HPDE6-E6E7 (cell line): ENCODE results near the gene ZNF423.

Experiments
- DNase-seq: peaks from one replicate; pipeline ENCODE4 v3.0.0; 2011; ENCODE audit warnings: missing footprints; ENCODE audit errors: extremely low spot score

The ZNF423 gene

DNA sequence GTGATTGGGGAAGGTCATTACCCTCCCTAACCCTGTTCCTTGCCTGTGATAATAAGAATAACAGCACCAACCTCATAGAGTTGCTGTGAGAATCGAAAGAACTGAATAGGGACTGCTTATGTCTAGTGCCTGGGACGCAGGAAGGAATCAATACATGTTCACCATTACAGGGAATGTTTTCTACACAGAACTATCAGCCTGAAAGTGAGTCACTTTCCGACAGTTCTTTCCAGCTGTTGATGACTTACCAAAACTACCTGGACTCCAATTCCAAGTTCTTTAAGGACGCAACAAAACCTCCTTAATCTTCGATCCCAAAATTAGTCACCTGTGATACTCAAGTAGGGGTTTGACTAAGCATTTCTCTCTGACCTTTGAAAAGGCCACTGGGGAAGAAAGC, 29.4 kb downstream of the ZNF423 start:
- DNase-seq, result no peak

DNA sequence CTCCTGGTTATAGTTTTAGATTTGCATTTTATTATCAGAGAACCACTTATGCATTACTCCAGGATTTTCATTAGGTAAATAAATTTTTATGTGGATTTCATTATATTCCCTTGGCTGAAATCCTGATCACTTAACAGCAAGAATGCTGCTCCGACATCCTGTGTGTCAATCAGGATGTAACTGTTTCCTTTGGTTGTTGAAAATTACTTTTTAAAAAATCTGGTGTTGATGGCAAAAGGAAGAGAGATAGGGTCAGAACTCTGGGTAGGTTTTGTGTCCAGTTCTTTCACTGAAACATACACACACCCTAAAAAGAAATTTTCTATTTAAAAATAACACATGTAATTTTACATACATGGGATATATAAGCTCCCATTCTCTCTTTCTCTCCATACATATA, 30.9 kb downstream of the ZNF423 start:
- DNase-seq, result no peak

DNA sequence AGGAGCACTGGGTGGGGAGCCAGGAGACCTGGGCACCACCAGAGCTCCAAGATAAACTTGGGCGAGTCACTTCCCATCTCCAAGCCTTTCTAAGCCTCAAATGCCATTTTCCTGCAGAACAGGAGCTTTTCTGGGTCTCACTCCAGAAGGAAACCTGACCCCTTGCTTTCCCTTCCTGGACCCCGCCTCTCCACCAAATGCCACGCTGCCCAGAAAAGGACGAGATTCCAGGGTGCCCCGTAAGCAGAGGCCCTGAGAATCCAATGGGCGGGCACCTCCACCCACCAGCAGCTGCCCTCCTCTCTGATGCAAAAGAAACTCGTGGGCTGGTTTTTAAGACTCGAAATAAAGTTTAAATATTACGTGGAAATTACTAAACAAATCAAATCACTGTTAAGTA, 31.3 kb downstream of the ZNF423 start:
- DNase-seq, result no peak

DNA sequence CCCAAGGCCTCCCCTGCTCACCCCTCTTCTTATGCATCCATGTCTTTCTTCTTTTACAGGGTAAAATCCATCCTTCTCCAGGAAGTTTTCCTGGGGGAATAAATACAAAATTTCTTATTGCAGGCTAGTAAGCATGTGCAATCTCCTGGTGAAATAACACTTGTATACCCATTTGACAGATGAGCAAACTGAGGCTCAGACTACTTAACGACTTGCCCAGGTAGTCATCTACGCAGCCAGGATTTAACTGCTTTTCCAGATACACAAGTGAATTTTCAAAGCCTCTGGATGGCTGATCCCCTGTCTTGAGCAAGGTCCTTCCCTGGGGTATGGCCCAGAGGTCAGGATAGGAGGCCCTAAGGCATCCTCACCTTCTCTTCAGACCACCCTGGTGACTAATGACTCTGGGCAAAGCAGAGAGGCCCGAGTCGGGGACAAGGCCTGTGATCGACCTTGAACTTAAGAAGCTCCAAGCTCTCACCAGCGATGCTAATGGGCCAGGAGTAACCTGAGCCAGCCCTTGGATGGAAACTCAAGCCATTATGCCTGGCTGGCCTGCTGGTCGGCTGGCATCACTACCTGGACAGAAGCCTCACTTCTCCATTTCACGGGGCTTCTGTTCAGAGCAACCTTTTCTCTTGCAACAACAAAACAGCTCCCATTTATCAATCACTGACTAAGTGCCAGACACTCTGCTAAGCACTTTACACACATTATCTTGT, 33.1 kb downstream of the ZNF423 start:
- no peak for DNase-seq

DNA sequence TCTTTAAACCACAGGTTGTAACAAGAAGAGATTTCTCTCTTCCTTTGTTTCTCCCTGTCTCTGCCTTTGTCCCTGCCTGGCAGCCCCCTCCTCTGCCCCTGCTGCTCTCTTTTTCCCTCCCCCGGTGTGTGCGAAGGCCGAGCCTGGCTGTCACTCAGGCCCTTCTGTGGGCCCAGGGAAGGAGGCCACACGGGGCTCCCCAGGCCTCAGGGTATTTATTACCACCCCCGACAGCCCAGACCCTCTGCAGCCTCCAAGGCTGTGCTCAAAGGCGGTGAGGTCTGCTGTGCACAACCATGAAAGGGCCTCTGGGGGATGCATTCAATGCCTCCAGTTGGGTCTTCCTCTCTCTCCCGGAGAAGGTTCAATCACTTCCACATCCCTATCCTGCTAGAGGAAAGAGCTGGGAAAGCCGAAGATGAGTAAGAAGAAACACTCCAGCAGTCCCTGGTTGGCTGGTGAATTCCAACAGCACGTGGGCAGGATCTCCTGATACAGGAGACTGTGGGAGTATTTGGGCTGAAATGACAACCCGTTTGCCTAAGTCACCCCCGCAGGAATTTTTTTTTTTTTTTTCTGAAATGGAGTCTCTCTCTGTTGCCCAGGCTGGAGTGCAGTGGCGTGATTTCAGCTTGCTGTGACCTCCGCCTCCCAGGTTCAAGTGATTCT, 34.2 kb downstream of the ZNF423 start:
- no peak for DNase-seq

DNA sequence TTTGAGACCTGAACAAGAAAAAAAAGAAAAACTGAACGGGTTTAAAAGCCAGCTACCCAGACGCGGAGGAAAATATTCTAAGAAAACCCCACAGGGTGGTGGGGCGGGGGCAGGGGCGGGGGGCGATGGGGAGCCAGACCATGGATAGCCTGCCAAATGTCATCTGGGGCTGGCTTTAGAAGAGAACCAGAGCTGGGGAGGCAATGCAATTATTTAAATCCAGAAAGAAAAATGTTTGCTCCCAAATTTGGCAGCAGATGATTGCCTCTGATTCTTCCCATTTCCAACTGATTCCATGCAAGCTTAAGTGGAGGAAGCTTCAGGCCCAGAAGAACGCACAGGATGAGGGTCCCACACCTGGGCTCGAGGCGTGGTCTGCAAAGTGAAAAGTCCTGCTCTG, 34.8 kb downstream of the ZNF423 start:
- no peak for DNase-seq

DNA sequence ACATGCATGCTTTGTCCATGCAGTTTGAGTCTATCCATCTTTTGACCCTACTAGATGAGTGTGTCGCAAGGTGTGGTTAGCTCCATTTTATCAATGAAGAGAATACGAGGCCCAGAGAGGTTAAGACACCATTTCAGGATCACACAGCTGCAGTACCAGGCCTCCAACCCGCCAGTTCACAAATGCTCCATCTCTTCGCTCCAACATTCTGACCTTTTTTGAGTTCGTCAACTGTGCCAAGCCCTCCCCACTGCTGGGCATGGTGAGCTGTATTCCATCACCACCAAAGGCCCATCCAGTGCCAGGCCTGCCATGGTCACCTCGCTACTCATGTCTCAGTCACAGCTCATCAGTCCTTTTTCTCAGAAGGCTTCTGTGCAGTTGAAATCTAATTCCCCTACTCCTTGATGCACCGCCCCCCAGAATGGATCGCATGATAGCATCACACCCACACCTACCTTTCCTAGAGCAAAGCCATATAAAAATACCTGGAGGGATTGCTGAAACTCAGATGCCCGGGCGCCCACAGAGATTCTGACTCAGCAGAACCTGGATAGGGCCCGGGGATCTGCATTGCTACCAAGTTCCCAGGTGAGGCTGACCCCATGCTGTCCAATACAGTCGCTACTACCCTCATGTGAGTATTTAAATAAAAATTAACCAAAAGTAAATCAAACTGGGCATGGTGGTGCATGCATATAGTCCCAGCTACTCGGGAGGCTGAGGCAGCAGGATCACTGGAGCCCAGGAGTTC, 38.0 kb downstream of the ZNF423 start:
- no peak for DNase-seq

DNA sequence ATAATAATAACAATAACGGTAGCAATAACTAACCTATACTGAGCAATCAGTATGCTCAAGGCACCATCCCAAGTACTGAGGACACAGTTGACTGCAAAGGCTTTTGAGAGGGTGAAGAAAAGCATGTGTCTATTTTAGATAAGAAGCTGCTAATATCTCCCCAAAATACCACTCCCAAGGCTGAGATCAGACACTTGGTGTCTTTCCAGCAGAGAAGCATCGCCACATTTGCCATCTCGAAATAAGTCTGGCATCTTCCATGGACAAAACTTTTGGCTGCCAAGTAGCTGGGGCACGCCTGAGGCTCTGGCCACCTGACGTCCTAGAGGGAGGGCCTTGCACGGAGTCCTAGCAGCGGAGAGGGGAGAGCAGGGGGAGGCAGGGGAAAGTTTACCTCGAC, 39.0 kb downstream of the ZNF423 start:
- no peak for DNase-seq

DNA sequence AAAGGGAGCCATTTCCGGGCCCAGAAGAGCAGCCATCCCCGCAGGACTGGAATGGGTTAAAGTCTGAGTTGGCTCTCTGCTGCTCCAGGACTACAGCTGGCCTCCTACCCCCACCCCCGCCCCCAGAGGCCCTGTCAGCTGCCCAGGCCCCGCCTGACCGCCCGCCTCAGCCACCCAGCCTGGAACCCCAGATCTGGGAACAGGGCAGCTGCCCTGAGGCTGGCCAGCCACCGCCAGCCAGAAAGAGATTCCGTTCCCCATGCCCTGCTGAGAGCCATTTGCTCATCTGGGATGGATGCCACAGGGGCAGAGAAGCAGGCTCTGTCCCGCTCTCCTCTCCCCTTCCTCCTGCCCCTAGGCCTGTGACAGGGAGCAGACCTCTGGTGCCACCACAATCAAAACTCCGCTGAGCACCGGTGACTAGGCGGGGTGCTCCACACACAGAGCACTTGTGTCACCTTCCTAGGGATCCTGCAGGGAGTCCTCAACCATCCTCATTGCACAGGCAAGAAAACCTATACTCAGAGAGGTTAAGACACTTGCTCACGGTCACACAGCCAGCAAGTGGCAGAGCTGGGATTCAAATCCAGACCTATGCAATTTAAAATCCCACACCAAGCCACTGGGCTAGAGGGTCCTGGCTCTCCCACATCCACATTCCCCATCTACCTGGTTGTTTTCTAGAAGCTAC, 44.1 kb downstream of the ZNF423 start:
- DNase-seq, result no peak

DNA sequence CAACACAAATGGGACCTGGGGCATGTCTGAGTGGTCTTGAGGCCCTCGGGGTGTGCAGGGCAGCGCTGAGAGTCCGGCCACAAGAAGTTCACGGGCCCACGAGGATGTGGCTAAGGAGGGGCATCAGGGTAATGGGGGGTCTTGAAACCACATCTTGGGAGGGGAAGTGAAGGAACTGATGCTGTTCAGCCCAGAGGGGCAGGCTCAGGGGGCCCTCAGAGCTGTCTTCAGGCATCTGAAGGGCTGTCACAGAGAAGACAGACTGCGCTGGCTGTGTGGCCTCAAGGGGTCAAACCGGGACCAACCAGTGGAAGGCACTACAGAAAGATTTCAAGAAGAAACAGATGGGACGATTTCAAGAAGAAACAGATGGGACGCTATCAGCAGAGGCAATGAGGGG, 45.1 kb downstream of the ZNF423 start:
- DNase-seq, result no peak

DNA sequence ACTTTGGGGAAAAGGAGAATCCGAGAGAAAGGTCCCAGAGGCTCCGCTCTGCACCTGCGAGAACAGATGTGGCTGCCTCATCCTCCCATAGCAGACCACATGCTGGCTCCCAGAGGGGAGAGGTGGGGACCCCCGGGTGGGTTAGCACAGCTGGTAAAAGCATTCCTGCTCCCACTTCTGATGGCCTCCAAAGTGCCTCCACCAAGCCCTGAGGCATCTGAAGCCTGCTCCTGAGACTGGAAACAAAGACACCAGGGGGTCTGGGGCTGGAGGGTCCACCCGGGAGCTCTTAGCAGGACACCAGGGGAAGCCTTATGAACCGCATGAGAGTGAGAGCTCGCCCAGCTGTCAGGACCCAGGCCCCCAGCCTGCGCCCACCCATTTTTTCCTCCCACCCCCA, 46.4 kb downstream of the ZNF423 start:
- DNase-seq, result no peak

DNA sequence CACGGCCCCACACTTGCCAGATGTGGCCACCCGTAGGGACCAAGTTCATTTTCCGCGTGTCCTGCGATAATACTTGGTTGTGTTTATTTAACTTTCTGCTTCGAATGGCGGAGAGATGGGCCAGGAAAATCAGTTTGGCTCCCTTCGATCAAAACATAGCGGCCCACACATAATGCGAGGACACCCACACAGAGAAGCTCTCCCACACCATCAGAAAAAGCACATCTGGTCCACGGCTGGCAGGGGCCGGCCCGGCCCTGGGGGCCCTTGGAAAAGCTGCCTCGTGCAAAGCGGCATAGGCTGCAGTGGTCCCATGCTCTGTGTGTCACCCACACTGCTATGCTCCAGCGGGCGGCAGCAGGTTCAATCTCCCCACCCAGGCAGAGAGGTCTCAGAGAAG, 46.9 kb downstream of the ZNF423 start:
- no peak for DNase-seq

DNA sequence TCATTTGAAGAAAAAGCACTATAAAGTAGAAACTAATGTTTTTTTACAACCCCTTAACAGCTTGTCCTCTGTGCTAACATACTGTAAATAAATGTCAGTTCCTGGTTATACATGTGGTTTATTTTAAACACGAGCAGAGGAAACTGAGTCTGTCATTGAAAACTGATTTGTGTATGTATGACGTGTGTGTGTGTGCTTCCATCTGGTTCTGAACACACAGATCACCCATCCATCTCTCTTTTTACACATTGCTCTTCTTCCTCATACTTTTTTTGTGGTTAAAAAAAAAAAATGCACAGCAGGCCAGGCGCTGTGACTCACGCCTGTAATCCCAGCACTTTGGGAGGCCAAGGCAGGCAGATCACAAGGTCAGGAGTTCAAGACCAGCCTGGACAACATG, 49.5 kb downstream of the ZNF423 start:
- no peak for DNase-seq

DNA sequence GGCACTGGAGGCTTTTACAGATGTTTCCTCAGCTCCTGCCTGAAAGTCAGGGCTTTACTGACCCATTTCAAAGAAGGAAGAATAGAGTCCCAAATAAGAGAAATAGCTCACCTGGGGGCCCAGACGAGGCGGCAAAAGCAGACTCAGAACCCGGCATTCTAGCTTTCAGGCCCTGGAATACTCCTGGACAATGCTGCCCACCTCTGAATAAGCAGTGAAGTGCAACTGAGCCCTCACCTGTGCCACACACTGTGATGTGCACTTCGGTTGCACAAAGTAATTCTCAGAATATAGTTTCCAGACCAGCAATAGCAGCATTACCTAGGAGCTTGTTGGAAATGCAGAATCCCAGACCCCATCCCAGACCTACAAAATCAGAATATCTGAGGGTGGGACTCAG, 54.6 kb downstream of the ZNF423 start:
- no peak for DNase-seq

DNA sequence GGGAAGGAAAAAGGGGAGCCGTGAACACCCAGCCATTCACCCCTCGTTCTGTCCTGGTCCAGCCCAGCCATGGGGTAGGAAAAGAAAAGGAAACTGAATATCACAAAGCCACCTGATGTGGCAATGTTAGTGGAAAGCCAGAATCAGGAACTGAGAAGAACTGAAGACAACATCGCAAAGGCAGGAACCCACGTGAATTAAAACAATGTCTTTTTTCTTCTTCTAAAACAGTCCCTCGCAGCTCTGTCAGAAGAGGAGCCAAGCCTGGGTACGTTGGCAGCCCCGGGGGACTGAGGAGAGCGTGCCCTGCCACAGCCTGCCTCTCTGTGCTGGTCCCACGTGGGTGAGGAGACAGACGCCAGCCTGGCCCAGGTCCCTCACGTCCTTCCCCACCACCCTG, 55.0 kb downstream of the ZNF423 start:
- DNase-seq, result no peak

DNA sequence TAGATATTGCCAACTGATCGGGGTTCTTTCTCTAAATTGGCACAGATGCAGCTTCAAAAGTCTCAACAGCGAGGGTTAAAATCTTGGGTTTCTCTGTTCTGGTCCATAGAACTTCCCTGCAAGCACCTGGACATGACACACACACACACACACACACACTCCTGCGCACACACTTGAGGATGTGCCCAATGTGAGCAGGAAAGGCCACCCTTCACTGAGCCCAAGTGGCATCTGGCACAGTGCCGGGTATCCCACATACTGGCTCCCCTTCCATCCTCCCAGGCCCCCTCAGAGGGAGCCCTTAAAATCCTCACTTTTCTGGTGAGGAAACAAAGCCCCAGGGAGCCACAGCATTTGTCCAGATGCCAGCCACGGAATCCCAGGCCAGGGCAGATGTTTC, 55.5 kb downstream of the ZNF423 start:
- DNase-seq, result no peak

DNA sequence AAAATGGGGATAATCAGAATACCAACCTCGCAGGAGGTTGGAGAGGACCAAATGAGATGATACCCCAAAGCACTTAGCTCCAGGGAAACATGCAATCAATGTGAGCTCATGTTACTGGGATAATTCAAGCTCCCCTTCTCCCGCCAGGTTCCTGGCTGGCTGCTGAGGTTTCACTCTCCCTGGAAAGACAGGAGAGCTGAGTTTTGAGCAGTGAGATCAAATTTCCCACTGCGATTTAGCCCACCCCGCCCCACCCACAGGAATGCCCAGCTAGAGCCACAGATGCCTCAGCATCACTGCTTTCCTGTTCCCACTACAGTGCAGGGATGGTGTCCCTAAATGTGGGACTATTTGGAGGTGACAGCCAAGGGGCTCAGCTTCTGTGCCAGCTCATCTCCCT, 56.7 kb downstream of the ZNF423 start:
- no peak for DNase-seq

DNA sequence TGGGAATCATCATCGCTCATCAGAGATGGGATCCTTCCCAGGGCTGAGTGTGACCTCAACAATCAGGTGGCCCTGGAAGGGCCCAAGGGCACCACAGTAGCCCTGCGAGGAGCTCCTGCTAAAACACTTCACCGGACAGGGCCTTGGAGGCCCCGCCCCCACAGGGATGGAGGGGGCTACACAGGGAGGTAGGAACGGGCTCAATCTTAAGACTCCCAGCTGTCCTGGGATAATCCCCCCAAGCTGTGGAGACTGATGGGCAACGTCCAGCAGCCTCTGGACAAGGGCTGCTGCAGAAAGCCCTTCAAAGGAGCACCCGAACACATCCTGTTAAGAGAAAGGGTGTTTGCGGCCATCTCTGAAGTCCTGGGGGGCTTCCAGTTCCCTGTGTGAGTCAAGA, 60.4 kb downstream of the ZNF423 start:
- no peak for DNase-seq

DNA sequence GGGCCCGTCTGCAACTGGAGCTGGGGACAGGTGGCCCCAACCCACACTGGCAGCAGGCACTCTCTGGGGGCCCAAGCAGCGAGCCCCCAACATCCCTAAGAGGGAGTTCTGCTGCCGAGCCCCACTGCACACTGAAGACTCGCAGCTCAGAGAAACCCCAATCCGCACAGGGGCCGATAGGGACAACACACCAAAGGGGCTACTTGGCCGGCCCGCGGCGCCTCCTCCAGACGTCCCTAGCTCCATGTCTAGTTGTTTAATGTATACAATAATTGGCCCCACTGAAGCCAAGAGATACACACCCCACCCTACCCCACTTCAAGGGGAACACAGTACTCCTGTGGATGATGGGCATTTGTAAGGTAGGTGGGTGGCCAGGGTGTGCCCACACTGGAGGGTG, 62.7 kb downstream of the ZNF423 start:
- DNase-seq, result no peak

DNA sequence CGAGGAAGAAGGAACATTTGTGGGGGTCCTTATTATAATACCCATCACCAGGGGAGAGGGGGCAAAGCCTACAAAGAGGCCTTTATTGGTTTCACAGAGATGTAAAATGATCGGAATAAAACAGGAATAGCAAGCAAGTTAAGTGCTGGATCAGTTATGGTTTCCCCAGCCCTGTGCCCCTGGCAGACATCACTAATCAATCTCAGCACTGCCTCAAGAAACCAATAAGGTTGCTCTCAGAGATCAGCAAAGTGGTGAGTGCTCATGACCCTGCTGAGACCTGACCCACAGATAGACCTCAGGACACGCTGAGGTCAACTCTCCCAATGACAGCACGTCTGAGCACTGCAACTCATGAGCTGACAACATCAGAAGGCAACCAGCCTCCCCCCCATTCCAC, 66.3 kb downstream of the ZNF423 start:
- DNase-seq, result no peak

DNA sequence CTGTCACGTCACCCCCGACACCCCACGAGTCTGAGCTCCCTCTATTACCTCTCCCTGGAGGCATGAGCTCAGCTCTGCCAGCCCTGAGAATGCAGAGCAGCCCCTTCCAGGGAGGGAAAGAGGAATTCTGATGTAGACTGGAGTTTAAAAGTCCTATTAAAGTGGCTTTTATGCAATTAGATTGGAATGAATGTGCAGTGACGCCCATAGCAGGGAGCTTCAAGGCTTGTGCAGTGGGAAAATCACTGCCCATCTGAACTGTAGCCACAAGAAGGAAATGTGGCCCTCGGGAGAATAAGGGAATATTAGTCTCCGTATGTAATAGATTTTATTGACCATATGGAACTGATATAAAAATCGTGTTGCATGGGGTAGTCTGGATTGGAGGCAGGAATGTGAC, 66.9 kb downstream of the ZNF423 start:
- DNase-seq, result no peak

DNA sequence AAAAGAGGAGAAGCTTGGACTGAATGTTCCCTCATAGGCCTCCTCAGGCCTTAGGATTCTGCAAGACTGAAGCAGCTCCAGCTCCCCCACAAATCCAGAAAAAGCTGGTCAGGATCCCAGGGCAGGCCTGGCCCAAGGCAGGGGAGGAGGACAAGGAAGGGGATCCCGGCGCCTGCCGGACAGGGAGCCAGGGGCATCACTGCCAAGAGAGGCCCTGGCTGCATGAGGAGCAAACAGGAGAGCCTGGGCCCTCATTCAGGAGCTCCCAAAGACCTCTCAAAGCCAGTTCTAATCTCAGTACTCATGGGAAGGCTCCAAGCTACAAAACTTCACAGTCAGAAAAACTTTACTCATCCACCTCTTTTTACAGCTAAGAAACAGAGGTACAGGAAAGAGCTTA, 67.3 kb downstream of the ZNF423 start:
- no peak for DNase-seq
